A549 (cell line): ENCODE measurements around the gene ATP6V0A1. TPM values are rescaled to one million over a fixed set of nuclear protein-coding genes. Genes with fewer than 3 reads are reported as not detected.

Experiments used
- ATAC-seq, 2 experiments: fragments of 200-7000 bp in 1 of 2; fragments of >200 bp in 1 of 2; cut with Nextera tagmentation in 1 of 2; cut with Tn5 transposase in 1 of 2; 3 replicates each; pipeline versions ENCODE4 v1.8.0 to v1.9.1; 2018 to 2020; ENCODE audit warnings: mild to moderate bottlenecking in 1 of 2, moderate library complexity in 1 of 2
- CTCF ChIA-PET: fragments of 300-600 bp; sonication (Branson Sonifier 250); formaldehyde crosslinking; extraction: SDS; loops from one replicate; lab custom pipeline; 2021; ENCODE audit warnings: antibody characterized with exemption, inconsistent platforms; lab: Yijun Ruan, JAX
- POLR2A ChIA-PET: fragments of 350-600 bp; formaldehyde crosslinking; extraction: SDS; loops from one replicate; lab custom pipeline; 2021; ENCODE audit warnings: antibody characterized with exemption, inconsistent platforms; lab: Yijun Ruan, JAX
- DNase-seq, 2 experiments: peaks; one replicate each; pipeline versions ENCODE4 v3.0.0 to v3.0.0-alpha.2; 2011 to 2016; ENCODE audit warnings: low read depth in 1 of 2, low spot score in 1 of 2
- FAIRE-seq: peaks from 2 replicates; lab custom pipeline; 2011; peaks lifted over from hg19 to GRCh38; lab: Jason Lieb, UNC
- H3K27ac ChIP-seq, 2 experiments: fragments of >200 bp; sonication (Bioruptor Twin); formaldehyde crosslinking; 3 replicates each; pipeline ENCODE4 v1.5.1; 2016 to 2017
- H3K4me1 ChIP-seq: fragments of >200 bp; sonication (Bioruptor Twin); formaldehyde crosslinking; 3 replicates; pipeline ENCODE4 v1.6.1; 2016
- H3K4me2 ChIP-seq: fragments of >200 bp; sonication (Bioruptor Twin); formaldehyde crosslinking; 3 replicates; pipeline ENCODE4 v1.6.1; 2016
- H3K4me3 ChIP-seq: fragments of >200 bp; sonication (Bioruptor Twin); formaldehyde crosslinking; 3 replicates; pipeline ENCODE4 v1.5.1; 2016
- H3K9me3 ChIP-seq: fragments of >200 bp; sonication (Bioruptor Twin); formaldehyde crosslinking; 3 replicates; pipeline ENCODE4 v1.6.1; 2016
- BCL3 ChIP-seq: fragments of >200 bp; sonication (Bioruptor Twin); formaldehyde crosslinking; IDR thresholded peaks from 3 replicates; pipeline ENCODE4 v1.6.1; 2016
- CHD2 ChIP-seq: fragments of 150-350 bp; IDR thresholded peaks from 2 replicates; pipeline ENCODE4 v1.6.1; 2014; ENCODE audit warnings: low read length; ENCODE audit not compliant: partially characterized antibody
- CTCF ChIP-seq: fragments of >200 bp; sonication (Bioruptor Twin); formaldehyde crosslinking; IDR thresholded peaks from 3 replicates; pipeline ENCODE4 v1.5.1; 2016
- FOSB ChIP-seq: fragments of 250-450 bp; sonication (Bioruptor Pico); IDR thresholded peaks from 2 replicates; pipeline ENCODE4 v1.5.0; 2020; ENCODE audit warnings: mild to moderate bottlenecking, moderate library complexity
- HMGXB4 ChIP-seq: fragments of 250-450 bp; sonication (Bioruptor Pico); IDR thresholded peaks from 2 replicates; pipeline ENCODE4 v1.5.0; 2021; ENCODE audit warnings: mild to moderate bottlenecking, moderate library complexity, borderline replicate concordance
- HOXB5 ChIP-seq: fragments of 250-450 bp; sonication (Bioruptor Pico); IDR thresholded peaks from 2 replicates; pipeline ENCODE4 v1.5.0; 2020; ENCODE audit warnings: mild to moderate bottlenecking, moderate library complexity
- JUN ChIP-seq, 2 experiments: fragments of >200 bp; sonication (Bioruptor Twin); formaldehyde crosslinking; IDR thresholded peaks; 2 replicates in 1 of 2; 3 replicates in 1 of 2; pipeline ENCODE4 v1.6.1; 2016 to 2017
- KDM1A ChIP-seq: fragments of 200-600 bp; sonication (generic); IDR thresholded peaks from 2 replicates; pipeline ENCODE4 v1.6.1; 2016; ENCODE audit warnings: low read depth, mild to moderate bottlenecking
- MAFK ChIP-seq: fragments of 450-650 bp; IDR thresholded peaks from 2 replicates; pipeline ENCODE4 v1.6.1; 2014; ENCODE audit not compliant: partially characterized antibody
- MAZ ChIP-seq: fragments of 150-350 bp; IDR thresholded peaks from 2 replicates; pipeline ENCODE4 v1.6.1; 2014; ENCODE audit warnings: antibody characterized with exemption, low read depth, low read length, borderline replicate concordance
- MYC ChIP-seq: IDR thresholded peaks from 2 replicates; pipeline ENCODE4 v1.6.1; 2012; ENCODE audit warnings: mild to moderate bottlenecking, inconsistent platforms, low read length, improper control_type of control experiment, borderline replicate concordance
- NPAS2 ChIP-seq: fragments of 250-450 bp; sonication (Bioruptor Pico); IDR thresholded peaks from 2 replicates; pipeline ENCODE4 v1.8.0; 2022; ENCODE audit warnings: mild to moderate bottlenecking, moderate library complexity, borderline replicate concordance
- NR3C1 ChIP-seq: fragments of >200 bp; sonication (Bioruptor Twin); formaldehyde crosslinking; IDR thresholded peaks from 3 replicates; pipeline ENCODE4 v1.6.1; 2017
- POLR2A ChIP-seq: IDR thresholded peaks from 2 replicates; pipeline ENCODE4 v1.6.1; 2012; ENCODE audit warnings: mild to moderate bottlenecking, low read length
- REST ChIP-seq: fragments of 200-600 bp; sonication (generic); IDR thresholded peaks from 2 replicates; pipeline ENCODE4 v1.6.1; 2016; ENCODE audit warnings: antibody characterized with exemption, mild to moderate bottlenecking, moderate library complexity
- RNF2 ChIP-seq: fragments of 200-600 bp; sonication (generic); IDR thresholded peaks from 2 replicates; pipeline ENCODE4 v1.6.1; 2016; ENCODE audit warnings: low read depth, mild to moderate bottlenecking, antibody characterized with exemption, moderate library complexity, borderline replicate concordance
- SMC3 ChIP-seq: fragments of >200 bp; sonication (Bioruptor Twin); formaldehyde crosslinking; IDR thresholded peaks from 3 replicates; pipeline ENCODE4 v1.6.1; 2018; ENCODE audit warnings: inconsistent platforms
- SREBF2 ChIP-seq: fragments of 450-650 bp; IDR thresholded peaks from 2 replicates; pipeline ENCODE4 v1.6.1; 2014; ENCODE audit warnings: mild to moderate bottlenecking, moderate library complexity
- TFCP2L1 ChIP-seq: fragments of 250-450 bp; sonication (Bioruptor Pico); IDR thresholded peaks from 2 replicates; pipeline ENCODE4 v1.5.0; 2021; ENCODE audit warnings: mild to moderate bottlenecking
- USF2 ChIP-seq: fragments of 450-650 bp; IDR thresholded peaks from 2 replicates; pipeline ENCODE4 v1.6.1; 2014; ENCODE audit warnings: antibody characterized with exemption
- ZC3H11A ChIP-seq: fragments of 450-650 bp; IDR thresholded peaks from 2 replicates; pipeline ENCODE4 v1.6.1; 2014; ENCODE audit warnings: antibody characterized with exemption, mild to moderate bottlenecking
- ZNF302 ChIP-seq: fragments of 250-450 bp; sonication (Bioruptor Pico); IDR thresholded peaks from 2 replicates; pipeline ENCODE4 v1.9.0; 2021; ENCODE audit warnings: inconsistent platforms, mild to moderate bottlenecking, moderate library complexity
- whole genome bisulfite sequencing: methylation state at CpG from one replicate; pipeline ENCODE4 v1.1.6; 2017; ENCODE audit errors: missing lambda C conversion rate; 5-methylcytosine and 5-hydroxymethylcytosine counted together
- polyA plus RNA-seq, 4 experiments: library from polyadenylated mRNA; depleted of rRNA in 3 of 4; stranded (reverse); fragments of >200 nt; fragmentation: RNase III in 1 of 4; extraction: RNeasy Plus Mini Kit Qiagen cat#74134 plus additional on column Dnase treatment in 1 of 4; gene quantifications; 2 replicates in 3 of 4; 3 replicates in 1 of 4; pipeline ENCODE4 v1.2.3, GENCODE V29; 2011 to 2017

Gene ATP6V0A1
- polyA plus RNA-seq, 2 of the 4 experiments (the other 2 are of a cell fraction): 27.3 to 33.7 TPM

GRCh38 chr17:42563950-42564349 is 105.3 kb downstream of the ATP6V0A1 start:
- no peak for FAIRE-seq
- Histone ChIP-seq H3K9me3 (no peaks in the 10 kb centered on the region), H3K4me1 (peaks cover 38% of the 10 kb centered on the region)
- CTCF ChIA-PET: interaction anchor here (0.6 to 9.3 kb wide), 10 partner anchors 7 to 654 kb away, joined by 3 to 120 read pairs (median 4); partner anchors contain the start of genes PLEKHH3 and PSMC3IP
- TF ChIP-seq HMGXB4 (no peak), FOSB (CRISPR knock-in tag) (no peak), ZNF302 (CRISPR knock-in tag) (no peak), NR3C1 (no peak), RNF2 (no peak), MAFK (no peak), MAZ (no peak), SMC3 (no peak), ZC3H11A (no peak), HOXB5 (CRISPR knock-in tag) (no peak), MYC (no peak), CTCF (no peak), USF2 (no peak), SREBF2 (no peak), KDM1A (no peak), CHD2 (no peak)
- TF ChIP-seq, all 56 proteins: peak for 0
- WGBS: 94% methylated on average over 9 of the region's 9 CpGs
- ATAC-seq (no peak), DNase-seq (no peak)
- peak overlapping the region in 1 of 2 experiments; percentile 91; a peak in 2 of 6 replicates for H3K27ac ChIP-seq
- peak overlapping the region; percentile 86 for H3K4me2 ChIP-seq
- H3K4me3 ChIP-seq: no peak overlapping the region
- POLR2A ChIA-PET: no interaction called here

GRCh38 chr17:42564815-42565522 is 106.3 kb downstream of the ATP6V0A1 start:
- FAIRE-seq (no peak), ATAC-seq (no peak)
- no peak overlapping the region for H3K4me2 ChIP-seq
- no peak overlapping the region for H3K27ac ChIP-seq
- CTCF ChIA-PET: interaction anchor here (0.6 to 9.3 kb wide), 9 partner anchors 8 to 271 kb away, joined by 3 to 120 read pairs (median 4); partner anchors contain the start of genes PLEKHH3 and PSMC3IP
- POLR2A ChIA-PET: interaction anchor here (1.9 to 3.5 kb wide), 2 partner anchors 11 to 12 kb away, joined by 7 to 17 read pairs; partner anchors contain the start of gene PSMC3IP
- no peaks in the 10 kb centered on the region for H3K9me3 ChIP-seq
- no peak for TF ChIP-seq NR3C1
- no peak for TF ChIP-seq USF2
- TF ChIP-seq TFCP2L1: no peak
- no peak for TF ChIP-seq RNF2
- TF ChIP-seq REST: no peak
- TF ChIP-seq POLR2A: no peak
- TF ChIP-seq BCL3: no peak
- TF ChIP-seq JUN (IDR thresholded peaks at IDR 0.05): no peak
- no peak for TF ChIP-seq CHD2
- no peak for TF ChIP-seq NPAS2
- TF ChIP-seq ZNF302 (CRISPR knock-in tag): no peak
- TF ChIP-seq, all 56 proteins: peak for 0
- DNase-seq: no peak
- H3K4me3 ChIP-seq: no peak overlapping the region
- peaks cover 38% of the 10 kb centered on the region for H3K4me1 ChIP-seq
- WGBS: 88% methylated on average over 15 of the region's 15 CpGs
